Activated CD8-positive, alpha-beta T cell treated with anti-CD3 and anti-CD28 coated beads for 36 hours (primary cell): ENCODE data around the gene TNNT3. TPM values are rescaled to one million over a fixed set of nuclear protein-coding genes. Genes with fewer than 3 reads are reported as not detected.

Experiments
- ATAC-seq: fragments of 200-7000 bp; cut with Tn5 transposase; one replicate; pipeline ENCODE4 v1.10.0; 2021; ENCODE audit warnings: mild to moderate bottlenecking, moderate library complexity
- CTCF ChIA-PET: fragments of 350-600 bp; sonication (Branson Sonifier 250); formaldehyde crosslinking; loops from one replicate; lab custom pipeline; 2021; ENCODE audit warnings: antibody characterized with exemption; lab: Charles Lee
- POLR2A ChIA-PET: fragments of 350-600 bp; sonication (Branson Sonifier 250); formaldehyde crosslinking; loops from one replicate; lab custom pipeline; 2021; ENCODE audit warnings: antibody characterized with exemption; lab: Charles Lee
- DNase-seq: peaks from one replicate; pipeline ENCODE4 v3.0.0-alpha.2; 2020
- H3K27ac Mint-ChIP-seq: one replicate; pipeline ENCODE4 v1.8.0; 2021; ENCODE audit warnings: mild to moderate bottlenecking, mixed read lengths
- H3K27me3 Mint-ChIP-seq: one replicate; pipeline ENCODE4 v1.8.0; 2021; ENCODE audit warnings: mixed read lengths
- H3K36me3 Mint-ChIP-seq: one replicate; pipeline ENCODE4 v1.8.0; 2021; ENCODE audit warnings: low read depth, mixed read lengths
- H3K4me1 Mint-ChIP-seq: one replicate; pipeline ENCODE4 v1.8.0; 2021; ENCODE audit warnings: low read depth, mixed read lengths
- H3K4me3 Mint-ChIP-seq: one replicate; pipeline ENCODE4 v1.8.0; 2021; ENCODE audit warnings: mild to moderate bottlenecking, moderate library complexity, mixed read lengths
- H3K9me3 Mint-ChIP-seq: one replicate; pipeline ENCODE4 v1.8.0; 2021; ENCODE audit warnings: mixed read lengths
- intact Hi-C: fragments of 100-400 bp; cut with micrococcal nuclease; formaldehyde crosslinking; loops from one replicate; pipeline ENCODE4 v1.10.0; 2022
- total RNA-seq, 2 experiments: library from RNA; stranded (reverse); gene quantifications; one replicate each; pipeline ENCODE4 v1.2.3, GENCODE V29; 2021
- TF ChIP-seq, protein P1 (sequence below): fragments of 200-600 bp; IDR thresholded peaks from one replicate; pipeline ENCODE4 v1.8.0; 2022; ENCODE audit warnings: antibody characterized with exemption, mild to moderate bottlenecking

Gene TNNT3
- total RNA-seq, 2 experiments from 2014 or later, result 4.9 to 5.4 TPM

DNA sequence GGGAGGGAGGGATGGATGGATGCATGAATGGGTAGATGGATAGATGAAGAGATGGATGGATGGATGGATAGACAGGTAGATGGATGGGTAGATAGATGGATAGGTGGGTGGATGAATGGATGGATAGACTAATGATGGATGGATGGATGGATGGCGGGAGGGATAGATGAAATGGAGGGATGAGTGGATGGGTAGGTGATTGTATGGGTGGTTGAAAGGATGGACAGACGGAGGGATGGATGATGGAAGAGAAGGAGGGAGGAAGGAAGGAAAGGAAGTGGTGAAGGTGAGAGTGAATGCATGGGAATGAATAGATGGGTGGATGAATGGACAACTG lies 3.7 kb upstream of the TNNT3 start:
- Mint-ChIP-seq H3K36me3 (no peaks in the 10 kb centered on the region), H3K9me3 (peaks cover 1% of the 10 kb centered on the region), H3K27ac (peak overlapping the region; percentile 0), H3K4me3 (no peak overlapping the region), H3K27me3 (peaks cover 6% of the 10 kb centered on the region), H3K4me1 (peaks cover 19% of the 10 kb centered on the region)
- CTCF ChIA-PET, result interaction anchor here (0.6 to 2.3 kb wide), 2 partner anchors 14 to 33 kb away, joined by 3 to 11 read pairs; no protein-coding TSS in a partner anchor
- no peak for ATAC-seq
- no peak for DNase-seq
- TF ChIP-seq, protein P1, sequence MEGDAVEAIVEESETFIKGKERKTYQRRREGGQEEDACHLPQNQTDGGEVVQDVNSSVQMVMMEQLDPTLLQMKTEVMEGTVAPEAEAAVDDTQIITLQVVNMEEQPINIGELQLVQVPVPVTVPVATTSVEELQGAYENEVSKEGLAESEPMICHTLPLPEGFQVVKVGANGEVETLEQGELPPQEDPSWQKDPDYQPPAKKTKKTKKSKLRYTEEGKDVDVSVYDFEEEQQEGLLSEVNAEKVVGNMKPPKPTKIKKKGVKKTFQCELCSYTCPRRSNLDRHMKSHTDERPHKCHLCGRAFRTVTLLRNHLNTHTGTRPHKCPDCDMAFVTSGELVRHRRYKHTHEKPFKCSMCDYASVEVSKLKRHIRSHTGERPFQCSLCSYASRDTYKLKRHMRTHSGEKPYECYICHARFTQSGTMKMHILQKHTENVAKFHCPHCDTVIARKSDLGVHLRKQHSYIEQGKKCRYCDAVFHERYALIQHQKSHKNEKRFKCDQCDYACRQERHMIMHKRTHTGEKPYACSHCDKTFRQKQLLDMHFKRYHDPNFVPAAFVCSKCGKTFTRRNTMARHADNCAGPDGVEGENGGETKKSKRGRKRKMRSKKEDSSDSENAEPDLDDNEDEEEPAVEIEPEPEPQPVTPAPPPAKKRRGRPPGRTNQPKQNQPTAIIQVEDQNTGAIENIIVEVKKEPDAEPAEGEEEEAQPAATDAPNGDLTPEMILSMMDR, result no peak
- POLR2A ChIA-PET, result interaction anchor here (4.8 kb wide), 1 partner anchor 26 kb away, joined by 62 read pairs; the partner anchor contains the start of gene PRR33
- intact Hi-C loops, result loop anchor here (1.0 to 5.0 kb wide), 3 partner anchors 21 to 33 kb away; no protein-coding TSS in a partner anchor

DNA sequence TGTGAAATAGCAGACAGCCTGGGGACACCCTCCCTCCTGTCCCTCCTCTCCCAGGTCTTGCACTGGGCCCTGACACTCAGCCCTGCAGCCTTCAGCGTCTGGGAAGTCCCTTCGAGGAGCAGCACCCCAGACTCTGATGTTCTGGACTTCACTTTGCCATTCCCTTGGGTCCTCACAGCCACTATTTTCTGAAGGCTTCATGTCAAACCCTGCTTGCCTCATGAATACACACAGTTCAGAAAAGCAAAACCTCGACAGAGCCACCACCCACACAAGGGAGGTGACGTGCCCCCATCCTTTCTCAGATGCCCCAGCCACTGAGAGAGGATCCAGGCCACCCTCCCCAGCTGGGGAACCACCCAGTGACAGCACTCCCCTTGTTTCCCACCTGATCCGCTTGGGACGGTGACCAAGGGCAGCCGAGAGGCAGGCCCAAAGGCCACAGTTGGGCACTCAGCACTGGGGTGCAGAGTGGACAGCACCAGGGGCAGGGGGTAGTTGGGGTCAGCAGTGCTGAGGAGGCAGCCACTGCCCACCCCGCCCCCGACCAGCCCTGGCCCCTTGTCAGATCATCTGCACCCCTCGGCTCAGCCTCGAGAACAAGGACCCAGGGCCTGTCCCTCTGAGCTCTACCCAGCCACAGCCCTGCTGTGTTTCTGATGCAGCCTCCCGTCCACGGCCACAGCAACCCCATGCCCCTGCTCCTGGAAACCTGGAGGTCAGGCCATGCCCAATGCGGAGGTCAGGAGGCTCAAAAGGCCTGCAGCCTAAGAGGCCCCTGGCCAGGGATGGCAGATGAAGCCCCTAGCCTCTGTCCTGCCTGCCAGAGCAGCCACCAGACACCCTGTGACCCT lies 3.1 kb upstream of the TNNT3 start:
- peaks cover 1% of the 10 kb centered on the region for H3K9me3 Mint-ChIP-seq
- H3K27me3 Mint-ChIP-seq, result peaks cover 6% of the 10 kb centered on the region
- peak; percentile 76 for DNase-seq
- peak; percentile 60 for ATAC-seq
- POLR2A ChIA-PET, result interaction anchor here (1.2 to 4.8 kb wide), 3 partner anchors 26 to 64 kb away, joined by 4 to 62 read pairs (median 5); partner anchors contain the start of genes LSP1 and PRR33
- no peaks in the 10 kb centered on the region for H3K36me3 Mint-ChIP-seq
- TF ChIP-seq, protein P1, result no peak
- intact Hi-C loops, result loop anchor here (1.0 to 5.0 kb wide), 2 partner anchors 23 to 34 kb away; no protein-coding TSS in a partner anchor
- no peak overlapping the region for H3K27ac Mint-ChIP-seq
- H3K4me1 Mint-ChIP-seq, result peaks cover 19% of the 10 kb centered on the region
- CTCF ChIA-PET, result interaction anchor here (0.6 to 2.3 kb wide), 4 partner anchors 15 to 235 kb away, joined by 3 to 12 read pairs (median 7); partner anchors contain the start of gene PRR33
- H3K4me3 Mint-ChIP-seq, result no peak overlapping the region

DNA sequence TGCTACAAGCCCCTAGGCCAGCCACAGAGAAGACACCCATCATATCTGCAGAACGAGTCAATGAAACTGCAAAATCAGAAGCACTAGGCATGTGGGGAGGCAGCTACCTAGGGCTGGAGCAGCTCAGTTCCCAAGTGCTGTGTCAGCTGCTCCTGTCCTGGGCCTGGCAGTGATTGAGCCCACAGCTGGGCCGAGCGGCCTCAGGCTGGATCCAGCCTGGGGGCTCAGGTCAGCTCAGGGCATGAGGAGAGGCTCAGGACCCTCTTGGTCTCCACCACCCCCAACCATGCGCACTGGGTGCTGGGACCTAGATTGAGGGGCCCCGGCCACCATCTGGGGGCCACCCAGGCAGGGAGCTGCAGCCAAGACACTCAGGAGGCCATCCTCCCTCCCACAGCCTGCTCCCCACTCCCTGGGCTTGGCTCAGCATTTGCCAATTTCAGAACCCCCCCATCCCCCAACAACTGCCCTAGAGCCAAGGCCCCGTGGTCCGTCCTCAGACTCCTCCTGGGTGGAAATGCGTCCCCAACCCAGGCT lies 2.4 kb upstream of the TNNT3 start:
- POLR2A ChIA-PET, result interaction anchor here (1.2 to 4.8 kb wide), 3 partner anchors 27 to 65 kb away, joined by 4 to 62 read pairs (median 5); partner anchors contain the start of genes LSP1 and PRR33
- Mint-ChIP-seq H3K4me1 (peaks cover 19% of the 10 kb centered on the region), H3K27me3 (peaks cover 6% of the 10 kb centered on the region), H3K27ac (no peak overlapping the region), H3K9me3 (peaks cover 1% of the 10 kb centered on the region), H3K4me3 (no peak overlapping the region), H3K36me3 (no peaks in the 10 kb centered on the region)
- TF ChIP-seq, protein P1, result no peak
- ATAC-seq (peak; percentile 8), DNase-seq (no peak)
- intact Hi-C loops, result loop anchor here (1.0 to 5.0 kb wide), 2 partner anchors 24 to 35 kb away; no protein-coding TSS in a partner anchor
- CTCF ChIA-PET, result interaction anchor here (1.2 to 2.3 kb wide), 3 partner anchors 26 to 234 kb away, joined by 3 to 12 read pairs (median 11); partner anchors contain the start of gene PRR33

DNA sequence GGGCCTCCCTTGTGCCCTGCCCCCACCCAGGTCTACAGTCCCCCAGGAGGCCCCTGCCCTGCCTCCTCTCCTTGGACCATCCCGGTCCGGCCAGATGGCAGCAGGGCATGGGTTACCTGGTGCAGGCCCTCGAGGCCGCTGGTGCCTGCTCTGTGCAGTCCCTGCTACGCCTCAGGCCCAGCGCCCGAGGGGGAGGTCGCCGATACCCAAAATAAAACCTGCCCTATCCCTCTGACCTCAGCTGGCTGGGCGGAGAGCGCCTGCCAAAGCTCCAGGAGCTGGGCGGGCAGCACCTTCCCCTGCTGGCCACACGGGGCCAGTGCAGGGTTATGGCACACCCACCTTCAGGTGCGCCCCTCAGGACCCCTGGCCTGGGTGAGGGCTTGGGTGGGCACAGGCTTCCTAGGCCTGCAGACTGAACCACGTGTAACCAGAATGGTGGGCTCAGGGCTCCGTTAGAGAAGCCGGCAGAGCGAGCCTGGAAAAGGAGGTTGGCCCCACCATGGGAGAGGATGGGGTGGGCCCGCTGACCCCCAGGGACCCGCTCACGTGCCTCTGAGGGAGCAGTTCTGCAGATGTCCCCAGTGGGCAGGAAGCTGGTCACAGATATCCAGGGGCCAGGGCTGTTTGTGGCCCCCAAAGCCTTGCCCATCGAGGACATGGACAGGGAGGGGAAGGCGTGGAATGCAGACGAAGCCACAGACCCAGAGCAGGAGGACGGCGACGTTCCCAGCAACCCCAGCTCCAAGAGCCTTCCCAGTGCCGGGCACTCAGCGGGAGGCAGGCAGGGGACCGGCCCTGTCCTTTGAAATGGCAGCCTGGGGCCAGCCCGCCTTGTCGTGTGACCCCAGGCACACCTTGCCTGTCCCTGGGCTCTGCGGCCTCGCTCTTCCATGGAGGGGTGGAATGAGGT lies 1.7 kb upstream of the TNNT3 start:
- intact Hi-C loops, result loop anchor here (5.0 kb wide), 1 partner anchor 35 kb away; no protein-coding TSS in a partner anchor
- Mint-ChIP-seq H3K27ac (no peak overlapping the region), H3K4me1 (peaks cover 19% of the 10 kb centered on the region), H3K36me3 (no peaks in the 10 kb centered on the region), H3K27me3 (peaks cover 6% of the 10 kb centered on the region), H3K9me3 (peaks cover 1% of the 10 kb centered on the region), H3K4me3 (no peak overlapping the region)
- ATAC-seq (peak; percentile 32), DNase-seq (no peak)
- ChIA-PET CTCF (interaction anchor here (1.2 to 2.3 kb wide), 3 partner anchors 26 to 234 kb away, joined by 3 to 12 read pairs (median 11); partner anchors contain the start of gene PRR33), POLR2A (interaction anchor here (1.2 to 4.8 kb wide), 3 partner anchors 28 to 65 kb away, joined by 4 to 62 read pairs (median 5); partner anchors contain the start of genes LSP1 and PRR33)
- TF ChIP-seq, protein P1, result peak; percentile 59
